Hepatocyte (in vitro differentiated cells): Measurements from ENCODE around the gene PPM1H. TPM values are rescaled to one million over a fixed set of nuclear protein-coding genes. Genes with fewer than 3 reads are reported as not detected.

Experiments used
- DNase-seq: peaks from one replicate; pipeline ENCODE4 v3.0.0-alpha.2; 2016; ENCODE audit warnings: low spot score
- H2AFZ ChIP-seq: fragments of 200-600 bp; sonication (generic); 2 replicates; pipeline ENCODE4 v1.6.0; 2016; ENCODE audit warnings: antibody characterized with exemption, mild to moderate bottlenecking
- H3K27ac ChIP-seq: fragments of 200-600 bp; sonication (generic); 2 replicates; pipeline ENCODE4 v1.5.1; 2016; ENCODE audit warnings: mild to moderate bottlenecking
- H3K27me3 ChIP-seq: fragments of 200-600 bp; sonication (generic); 2 replicates; pipeline ENCODE4 v1.6.1; 2016
- H3K36me3 ChIP-seq: fragments of 200-600 bp; sonication (generic); replicated peaks from 2 replicates; pipeline ENCODE4 v1.5.1; 2016; ENCODE audit warnings: low read depth; ENCODE audit not compliant: insufficient read depth
- H3K4me1 ChIP-seq: fragments of 200-600 bp; sonication (generic); 2 replicates; pipeline ENCODE4 v1.5.1; 2016; ENCODE audit warnings: mild to moderate bottlenecking, moderate library complexity; ENCODE audit not compliant: insufficient read depth
- H3K4me2 ChIP-seq: fragments of 200-600 bp; sonication (generic); 2 replicates; pipeline ENCODE4 v1.6.0; 2016
- H3K4me3 ChIP-seq: fragments of 200-600 bp; sonication (generic); 2 replicates; pipeline ENCODE4 v1.5.1; 2016; ENCODE audit warnings: mild to moderate bottlenecking
- H3K79me2 ChIP-seq: fragments of 200-600 bp; sonication (generic); 2 replicates; pipeline ENCODE4 v1.6.0; 2017; ENCODE audit warnings: mild to moderate bottlenecking
- H3K9me2 ChIP-seq: fragments of 200-600 bp; sonication (generic); replicated peaks from 2 replicates; pipeline ENCODE4 v1.6.0; 2017; ENCODE audit warnings: mild to moderate bottlenecking; ENCODE audit not compliant: insufficient read depth
- H3K9me3 ChIP-seq: fragments of 200-600 bp; sonication (generic); 2 replicates; pipeline ENCODE4 v1.5.1; 2016; ENCODE audit warnings: low read depth, mild to moderate bottlenecking
- H4K20me1 ChIP-seq: fragments of 200-600 bp; sonication (generic); 2 replicates; pipeline ENCODE4 v1.6.0; 2016; ENCODE audit warnings: mild to moderate bottlenecking; ENCODE audit not compliant: insufficient read depth, poor library complexity, severe bottlenecking
- CTCF ChIP-seq: fragments of 200-600 bp; sonication (generic); IDR thresholded peaks from 2 replicates; pipeline ENCODE4 v1.5.1; 2016; ENCODE audit warnings: antibody characterized with exemption, mild to moderate bottlenecking; ENCODE audit not compliant: poor library complexity
- EZH2 ChIP-seq: fragments of 200-600 bp; sonication (generic); IDR thresholded peaks from 2 replicates; pipeline ENCODE4 v1.6.1; 2016; ENCODE audit warnings: antibody characterized with exemption, mild to moderate bottlenecking, borderline replicate concordance
- EZH2phosphoT487 ChIP-seq: fragments of 200-600 bp; sonication (generic); IDR thresholded peaks from one replicate; pipeline ENCODE4 v1.6.1; 2018; ENCODE audit warnings: antibody characterized with exemption, mild to moderate bottlenecking, low read depth, moderate library complexity; ENCODE audit not compliant: unreplicated experiment, severe bottlenecking
- WGBS: methylation state at CpG from one replicate; pipeline ENCODE4 v1.1.6; 2016; ENCODE audit warnings: low lambda C conversion rate; ENCODE audit errors: missing lambda C conversion rate; 5-methylcytosine and 5-hydroxymethylcytosine counted together
- polyA plus RNA-seq: library from polyadenylated mRNA; unstranded; fragments of >200 nt; fragmentation: Nextera tagmentation; extraction: Ambion mirVana; gene quantifications from 2 replicates; pipeline ENCODE4 v1.2.1, GENCODE V29; 2016
- total RNA-seq: library from RNA; depleted of rRNA; stranded (reverse); fragments of >200 nt; gene quantifications from 2 replicates; pipeline ENCODE4 v1.2.3, GENCODE V29; 2014

Gene PPM1H
- total RNA-seq (19.6 and 21.8 TPM in 2 replicates), polyA plus RNA-seq (9.2 TPM in 2 replicates)

GRCh38 chr12:62934799-62935674 lies at the start of gene PPM1H:
Gene PPM1H (minus strand): TSS chr12:62935150. CDS start chr12:62934736, 414 bp downstream.
- Histone ChIP-seq H3K9me2 (no peaks in the 10 kb centered on the region), H3K4me3 (peak within 1 kb of the TSS; percentile 85), H4K20me1 (no peaks in the 10 kb centered on the region), H3K36me3 (no peaks in the 10 kb centered on the region), H3K79me2 (peaks cover 30% of the 10 kb centered on the region), H3K9me3 (no peaks in the 10 kb centered on the region), H2AFZ (peak within 1 kb of the TSS; percentile 34), H3K4me1 (peaks cover 3% of the 10 kb centered on the region), H3K27ac (peak within 1 kb of the TSS; percentile 41), H3K27me3 (no peaks in the 10 kb centered on the region), H3K4me2 (peak within 1 kb of the TSS; percentile 94)
- TF ChIP-seq CTCF (peak; percentile 62), EZH2 (no peak)
- WGBS: 2% methylated on average over 53 of the region's 69 CpGs
- peak; percentile 93 for DNase-seq

GRCh38 chr12:62983594-62983993 lies 48.6 kb upstream of the PPM1H start:
- H2AFZ ChIP-seq: no peak overlapping the region
- no peak for DNase-seq
- no peaks in the 10 kb centered on the region for H3K9me2 ChIP-seq
- no peaks in the 10 kb centered on the region for H3K4me1 ChIP-seq
- no peak overlapping the region for H3K4me3 ChIP-seq
- no peak overlapping the region for H3K4me2 ChIP-seq
- H3K79me2 ChIP-seq: no peaks in the 10 kb centered on the region
- WGBS: 61% methylated on average over 4 of the region's 4 CpGs
- H3K36me3 ChIP-seq: no peaks in the 10 kb centered on the region
- no peak for TF ChIP-seq EZH2phosphoT487
- TF ChIP-seq CTCF: peak; percentile 11
- H3K9me3 ChIP-seq: no peaks in the 10 kb centered on the region
- no peak overlapping the region for H3K27ac ChIP-seq
- no peaks in the 10 kb centered on the region for H4K20me1 ChIP-seq
- H3K27me3 ChIP-seq: no peaks in the 10 kb centered on the region

GRCh38 chr12:62978768-62979167 lies 43.8 kb upstream of the PPM1H start:
- DNase-seq: no peak
- Histone ChIP-seq H3K9me3 (no peaks in the 10 kb centered on the region), H3K4me3 (no peak overlapping the region), H3K4me1 (no peaks in the 10 kb centered on the region), H3K79me2 (no peaks in the 10 kb centered on the region), H4K20me1 (no peaks in the 10 kb centered on the region), H3K9me2 (no peaks in the 10 kb centered on the region), H3K4me2 (no peak overlapping the region), H3K27me3 (no peaks in the 10 kb centered on the region), H2AFZ (no peak overlapping the region), H3K27ac (no peak overlapping the region), H3K36me3 (no peaks in the 10 kb centered on the region)
- no peak for TF ChIP-seq EZH2phosphoT487
- no peak for TF ChIP-seq EZH2
- TF ChIP-seq CTCF: no peak
